Parathyroid adenoma (tissue), 2 donors: Measurements from ENCODE around the gene ZFHX3.

Experiments
- H2AFZ ChIP-seq: fragments of 300-600 bp; sonication (generic); one replicate; pipeline ENCODE4 v1.7.0; 2017; ENCODE audit warnings: antibody characterized with exemption, mild to moderate bottlenecking
- H3K27ac ChIP-seq: fragments of 300-600 bp; sonication (generic); one replicate; pipeline ENCODE4 v1.7.0; 2017
- H3K27me3 ChIP-seq: fragments of 300-600 bp; sonication (generic); one replicate; pipeline ENCODE4 v1.7.0; 2017; ENCODE audit warnings: low read length; ENCODE audit not compliant: control insufficient read depth, insufficient read depth
- H3K36me3 ChIP-seq: fragments of 300-600 bp; sonication (generic); one replicate; pipeline ENCODE4 v1.7.0; 2017; ENCODE audit warnings: low read length; ENCODE audit not compliant: control insufficient read depth, insufficient read depth
- H3K4me1 ChIP-seq: fragments of 300-600 bp; sonication (generic); one replicate; pipeline ENCODE4 v1.7.0; 2017; ENCODE audit warnings: control low read depth
- H3K4me2 ChIP-seq: fragments of 300-600 bp; sonication (generic); one replicate; pipeline ENCODE4 v1.7.0; 2017; ENCODE audit warnings: low read length
- H3K4me3 ChIP-seq: fragments of 300-600 bp; sonication (generic); one replicate; pipeline ENCODE4 v1.7.0; 2017; ENCODE audit warnings: low read depth, low read length
- H3K79me2 ChIP-seq: fragments of 300-600 bp; sonication (generic); one replicate; pipeline ENCODE4 v1.7.0; 2017; ENCODE audit warnings: control low read depth
- H3K9ac ChIP-seq: fragments of 300-600 bp; sonication (generic); one replicate; pipeline ENCODE4 v1.7.0; 2017; ENCODE audit warnings: mild to moderate bottlenecking
- H3K9me3 ChIP-seq: fragments of 300-600 bp; sonication (generic); one replicate; pipeline ENCODE4 v1.7.0; 2017; ENCODE audit warnings: low read length; ENCODE audit not compliant: control insufficient read depth
- CTCF ChIP-seq: fragments of 300-600 bp; sonication (generic); IDR thresholded peaks from one replicate; pipeline ENCODE4 v1.7.0; 2017; ENCODE audit warnings: antibody characterized with exemption, mild to moderate bottlenecking
- donor health status: primary hyperparathyroidism.

The ZFHX3 gene

GRCh38 chr16:72897707-72898106 lies 150.2 kb downstream of the ZFHX3 start:
- H3K9ac ChIP-seq: no peak overlapping the region
- no peaks in the 10 kb centered on the region for H3K36me3 ChIP-seq
- no peak for TF ChIP-seq CTCF
- no peak overlapping the region for H3K27ac ChIP-seq
- H3K9me3 ChIP-seq: no peaks in the 10 kb centered on the region
- H3K27me3 ChIP-seq: no peaks in the 10 kb centered on the region
- no peak overlapping the region for H3K4me3 ChIP-seq
- no peak overlapping the region for H2AFZ ChIP-seq
- H3K79me2 ChIP-seq: peaks cover 43% of the 10 kb centered on the region
- H3K4me2 ChIP-seq: no peak overlapping the region
- H3K4me1 ChIP-seq: no peaks in the 10 kb centered on the region

- Histone ChIP-seq H3K27me3 (no peaks in the 10 kb centered on the region), H3K9me3 (no peaks in the 10 kb centered on the region), H3K4me2 (no peak overlapping the region), H3K79me2 (peaks cover 44% of the 10 kb centered on the region), H3K4me1 (no peaks in the 10 kb centered on the region), H3K9ac (no peak overlapping the region), H3K36me3 (no peaks in the 10 kb centered on the region), H2AFZ (no peak overlapping the region), H3K27ac (no peak overlapping the region), H3K4me3 (no peak overlapping the region)
- TF ChIP-seq CTCF: no peak
Measured at GRCh38 chr16:72896485-72897118, 151.3 kb downstream of the ZFHX3 start.

- no peak for TF ChIP-seq CTCF
- H3K9me3 ChIP-seq: no peaks in the 10 kb centered on the region
- H3K79me2 ChIP-seq: peaks cover 44% of the 10 kb centered on the region
- no peak overlapping the region for H3K4me2 ChIP-seq
- H2AFZ ChIP-seq: no peak overlapping the region
- H3K4me1 ChIP-seq: no peaks in the 10 kb centered on the region
- H3K36me3 ChIP-seq: no peaks in the 10 kb centered on the region
- H3K27me3 ChIP-seq: no peaks in the 10 kb centered on the region
- no peak overlapping the region for H3K27ac ChIP-seq
- H3K4me3 ChIP-seq: no peak overlapping the region
- no peak overlapping the region for H3K9ac ChIP-seq
Measured at GRCh38 chr16:72895951-72896350, 152.0 kb downstream of the ZFHX3 start.

GRCh38 chr16:72894293-72895151 lies 153.4 kb downstream of the ZFHX3 start:
- H3K9me3 ChIP-seq: no peaks in the 10 kb centered on the region
- no peak overlapping the region for H2AFZ ChIP-seq
- no peaks in the 10 kb centered on the region for H3K27me3 ChIP-seq
- H3K4me1 ChIP-seq: no peaks in the 10 kb centered on the region
- H3K79me2 ChIP-seq: peaks cover 47% of the 10 kb centered on the region
- H3K4me3 ChIP-seq: no peak overlapping the region
- H3K27ac ChIP-seq: no peak overlapping the region
- no peak overlapping the region for H3K4me2 ChIP-seq
- H3K36me3 ChIP-seq: no peaks in the 10 kb centered on the region
- no peak overlapping the region for H3K9ac ChIP-seq
- TF ChIP-seq CTCF: no peak
